Stimulated activated CD4-positive, alpha-beta T cell treated with anti-CD3 and anti-CD28 coated beads, Interleukin-2, amount 100 ng/mL, for 24 hours (primary cell): ENCODE results near the gene FYB1.

ENCODE experiments used
- DNase-seq, 2 donors: peaks; one replicate each; pipeline ENCODE4 v3.0.0-alpha.2; 2020

The FYB1 gene

GRCh38 chr5:39203275-39203922 is 16.0 kb downstream of the FYB1 start:
- no peak for DNase-seq

- DNase-seq: no peak
These were observed 16.6 kb downstream of the FYB1 start for GRCh38 chr5:39202597-39203274.

- no peak for DNase-seq
These were observed 17.4 kb downstream of the FYB1 start for GRCh38 chr5:39201781-39202596.

- no peak for DNase-seq
These were observed 18.1 kb downstream of the FYB1 start for GRCh38 chr5:39201160-39201780.

GRCh38 chr5:39200081-39200480 is 19.3 kb downstream of the FYB1 start:
- DNase-seq: peak; percentile 54 to 57

GRCh38 chr5:39199335-39199734 is 20.0 kb downstream of the FYB1 start:
- DNase-seq: no peak

GRCh38 chr5:39198127-39198526 is 21.2 kb downstream of the FYB1 start:
- no peak for DNase-seq

GRCh38 chr5:39197556-39197955 is 21.8 kb downstream of the FYB1 start:
- peak; percentile 60 to 63 for DNase-seq

- no peak for DNase-seq
These were observed 24.1 kb downstream of the FYB1 start for GRCh38 chr5:39195198-39195826.

- DNase-seq: no peak
These were observed 24.8 kb downstream of the FYB1 start for GRCh38 chr5:39194466-39195136.

GRCh38 chr5:39193553-39194465 is 25.6 kb downstream of the FYB1 start:
- peak in 1 of 2 donors; percentile 17 for DNase-seq

- no peak for DNase-seq
These were observed 26.8 kb downstream of the FYB1 start for GRCh38 chr5:39192450-39193160.

- no peak for DNase-seq
These were observed 28.1 kb downstream of the FYB1 start for GRCh38 chr5:39191216-39191615.

GRCh38 chr5:39190311-39191102 is 28.9 kb downstream of the FYB1 start:
- DNase-seq: no peak

GRCh38 chr5:39189292-39189955 is 29.9 kb downstream of the FYB1 start:
- DNase-seq: no peak

GRCh38 chr5:39187831-39188731 is 31.3 kb downstream of the FYB1 start:
- no peak for DNase-seq

- no peak for DNase-seq
These were observed 32.4 kb downstream of the FYB1 start for GRCh38 chr5:39186722-39187539.
